A673 (cell line): ENCODE measurements around the gene STAU1.

Experiments used
- EZH2 ChIP-seq: fragments of 200-600 bp; sonication (generic); IDR thresholded peaks from 2 replicates; pipeline ENCODE4 v1.6.1; 2017; ENCODE audit warnings: borderline replicate concordance, low read depth, mild to moderate bottlenecking, mixed read lengths, antibody characterized with exemption, low read length; ENCODE audit not compliant: poor library complexity, severe bottlenecking
- TF ChIP-seq, protein P1 (sequence below): fragments of 300-800, 200-600 bp; sonication (generic); conservative IDR thresholded peaks from 2 replicates; pipeline ENCODE4 v1.5.1; 2017; ENCODE audit warnings: low read depth, mild to moderate bottlenecking, antibody characterized with exemption, low read length, moderate library complexity, mixed read lengths

DNA sequence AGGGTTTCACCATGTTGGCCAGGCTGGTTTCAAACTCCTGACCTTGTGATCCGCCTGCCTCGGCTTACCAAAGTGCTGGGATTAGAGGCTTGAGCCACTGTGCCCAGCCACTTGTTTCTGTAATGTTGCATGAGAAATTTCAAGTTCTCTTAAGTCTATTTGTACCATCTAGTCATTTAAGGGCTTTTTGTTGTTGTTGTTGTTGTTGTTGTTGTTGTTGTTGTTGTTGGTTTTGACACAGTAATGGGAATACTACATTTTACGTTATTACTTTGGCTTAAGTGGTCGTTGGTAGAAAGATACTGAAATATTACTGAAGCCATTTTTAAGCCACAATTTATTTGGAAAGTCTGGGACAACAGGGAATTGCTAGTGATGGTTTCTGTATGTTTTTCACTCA is 90.0 kb downstream of the STAU1 start:
- TF ChIP-seq, protein P1, sequence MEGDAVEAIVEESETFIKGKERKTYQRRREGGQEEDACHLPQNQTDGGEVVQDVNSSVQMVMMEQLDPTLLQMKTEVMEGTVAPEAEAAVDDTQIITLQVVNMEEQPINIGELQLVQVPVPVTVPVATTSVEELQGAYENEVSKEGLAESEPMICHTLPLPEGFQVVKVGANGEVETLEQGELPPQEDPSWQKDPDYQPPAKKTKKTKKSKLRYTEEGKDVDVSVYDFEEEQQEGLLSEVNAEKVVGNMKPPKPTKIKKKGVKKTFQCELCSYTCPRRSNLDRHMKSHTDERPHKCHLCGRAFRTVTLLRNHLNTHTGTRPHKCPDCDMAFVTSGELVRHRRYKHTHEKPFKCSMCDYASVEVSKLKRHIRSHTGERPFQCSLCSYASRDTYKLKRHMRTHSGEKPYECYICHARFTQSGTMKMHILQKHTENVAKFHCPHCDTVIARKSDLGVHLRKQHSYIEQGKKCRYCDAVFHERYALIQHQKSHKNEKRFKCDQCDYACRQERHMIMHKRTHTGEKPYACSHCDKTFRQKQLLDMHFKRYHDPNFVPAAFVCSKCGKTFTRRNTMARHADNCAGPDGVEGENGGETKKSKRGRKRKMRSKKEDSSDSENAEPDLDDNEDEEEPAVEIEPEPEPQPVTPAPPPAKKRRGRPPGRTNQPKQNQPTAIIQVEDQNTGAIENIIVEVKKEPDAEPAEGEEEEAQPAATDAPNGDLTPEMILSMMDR = no peak
- no peak for TF ChIP-seq EZH2
